DOHH2 (cell line): ENCODE measurements around the gene DNAJC16.

Experiments used
- CTCF ChIP-seq: fragments of 200-600 bp; sonication (generic); IDR thresholded peaks from one replicate; pipeline ENCODE4 v1.5.1; 2014; ENCODE audit warnings: antibody characterized with exemption, mild to moderate bottlenecking, low read depth, low read length; ENCODE audit not compliant: poor library complexity, severe bottlenecking
- EZH2phosphoT487 ChIP-seq: fragments of 200-600 bp; sonication (generic); IDR thresholded peaks from 2 replicates; pipeline ENCODE4 v1.6.1; 2017; ENCODE audit warnings: borderline replicate concordance, mild to moderate bottlenecking, antibody characterized with exemption, low read length, moderate library complexity, mixed read lengths

GRCh38 chr1:15595809-15596617, 69.4 kb downstream of the DNAJC16 start:
- TF ChIP-seq CTCF, result no peak
- no peak for TF ChIP-seq EZH2phosphoT487
